GM18499 (cell line): ENCODE measurements around the gene HOXC6.
A peak's percentile ranks its signal among the peaks of the same experiment; 100 is the strongest.

Experiments used
- ATAC-seq: cut with Tn5 transposase; IDR thresholded peaks from one replicate; pipeline ENCODE4 v1.9.1; 2021; ENCODE audit warnings: moderate number of reproducible peaks; ENCODE audit not compliant: insufficient read depth, unreplicated experiment

The HOXC6 gene

GRCh38 chr12:54012631-54013409 is 15.4 kb upstream of the HOXC6 start:
- ATAC-seq: no peak

GRCh38 chr12:54014377-54015017 is 13.7 kb upstream of the HOXC6 start:
- ATAC-seq: no peak

- ATAC-seq: no peak
Observed at GRCh38 chr12:54015018-54015931, 13.0 kb upstream of the HOXC6 start.

GRCh38 chr12:54016051-54016450 is 12.2 kb upstream of the HOXC6 start:
- ATAC-seq: no peak

GRCh38 chr12:54016478-54016964 is 11.7 kb upstream of the HOXC6 start:
- ATAC-seq: no peak

- peak; percentile 28 for ATAC-seq
Observed at GRCh38 chr12:54017027-54017788, 11.0 kb upstream of the HOXC6 start.

GRCh38 chr12:54017878-54018467 is 10.3 kb upstream of the HOXC6 start:
- ATAC-seq: peak; percentile 28

GRCh38 chr12:54018468-54018984 is 9.7 kb upstream of the HOXC6 start:
- ATAC-seq: no peak

- ATAC-seq: no peak
Observed at GRCh38 chr12:54019091-54019811, 9.0 kb upstream of the HOXC6 start.

- ATAC-seq: no peak
Observed at GRCh38 chr12:54019924-54020590, 8.2 kb upstream of the HOXC6 start.

- no peak for ATAC-seq
Observed at GRCh38 chr12:54020591-54021405, 7.4 kb upstream of the HOXC6 start.

- no peak for ATAC-seq
Observed at GRCh38 chr12:54021432-54022013, 6.7 kb upstream of the HOXC6 start.

- no peak for ATAC-seq
Observed at GRCh38 chr12:54022960-54023884, 5.0 kb upstream of the HOXC6 start.

- no peak for ATAC-seq
Observed at GRCh38 chr12:54024127-54024526, 4.1 kb upstream of the HOXC6 start.

GRCh38 chr12:54024581-54025305 is 3.5 kb upstream of the HOXC6 start:
- ATAC-seq: no peak
